Neural progenitor cell (in vitro differentiated cells): ENCODE results near the gene PNLIP. TPM values are rescaled to one million over a fixed set of nuclear protein-coding genes. Genes with fewer than 3 reads are reported as not detected.

ENCODE experiments used
- DNase-seq: peaks from one replicate; pipeline ENCODE4 v3.0.0-alpha.2; 2016; ENCODE audit warnings: low spot score
- H2AFZ ChIP-seq: fragments of 200-600 bp; sonication (generic); replicated peaks from 2 replicates; pipeline ENCODE4 v1.6.1; 2016; ENCODE audit warnings: antibody characterized with exemption
- H3F3A ChIP-seq: fragments of 200-600 bp; sonication (generic); 2 replicates; pipeline ENCODE4 v1.6.1; 2016; ENCODE audit warnings: antibody characterized with exemption, low read depth
- H3K27ac ChIP-seq: fragments of 200-600 bp; sonication (generic); 2 replicates; pipeline ENCODE4 v1.5.1; 2016; ENCODE audit warnings: mild to moderate bottlenecking
- H3K27me3 ChIP-seq: fragments of 200-600 bp; sonication (generic); 2 replicates; pipeline ENCODE4 v1.6.1; 2016; ENCODE audit warnings: mild to moderate bottlenecking, moderate library complexity
- H3K36me3 ChIP-seq: fragments of 200-600 bp; sonication (generic); 2 replicates; pipeline ENCODE4 v1.5.1; 2016
- H3K4me1 ChIP-seq: fragments of 200-600 bp; sonication (generic); 2 replicates; pipeline ENCODE4 v1.6.1; 2016; ENCODE audit warnings: mixed run types
- H3K4me2 ChIP-seq: fragments of 200-600 bp; sonication (generic); 2 replicates; pipeline ENCODE4 v1.6.1; 2016
- H3K4me3 ChIP-seq: fragments of 200-600 bp; sonication (generic); 2 replicates; pipeline ENCODE4 v1.5.1; 2016
- H3K79me2 ChIP-seq: fragments of 200-600 bp; sonication (generic); 2 replicates; pipeline ENCODE4 v1.6.1; 2016; ENCODE audit warnings: low read depth
- H3K9ac ChIP-seq: fragments of 200-600 bp; sonication (generic); 2 replicates; pipeline ENCODE4 v1.6.1; 2016
- H3K9me3 ChIP-seq: fragments of 200-600 bp; sonication (generic); 2 replicates; pipeline ENCODE4 v1.5.1; 2016; ENCODE audit warnings: low read depth
- H4K20me1 ChIP-seq: fragments of 200-600 bp; sonication (generic); 2 replicates; pipeline ENCODE4 v1.6.1; 2016; ENCODE audit warnings: low read depth
- H3K27ac Mint-ChIP-seq: 3 replicates; pipeline ENCODE4 v1.8.0; 2021; ENCODE audit warnings: mixed read lengths
- H3K27me3 Mint-ChIP-seq: 2 replicates; pipeline ENCODE4 v1.8.0; 2022; ENCODE audit warnings: low read depth, mild to moderate bottlenecking, inconsistent platforms, moderate library complexity, mixed read lengths; ENCODE audit not compliant: insufficient read depth
- H3K36me3 Mint-ChIP-seq: 3 replicates; pipeline ENCODE4 v1.8.0; 2021; ENCODE audit warnings: mixed read lengths
- H3K4me1 Mint-ChIP-seq: 3 replicates; pipeline ENCODE4 v1.8.0; 2021; ENCODE audit warnings: mixed read lengths
- H3K4me3 Mint-ChIP-seq: 3 replicates; pipeline ENCODE4 v1.8.0; 2021; ENCODE audit warnings: mild to moderate bottlenecking, moderate library complexity, mixed read lengths
- H3K9me3 Mint-ChIP-seq: 3 replicates; pipeline ENCODE4 v1.8.0; 2020; ENCODE audit warnings: mixed read lengths
- CTCF ChIP-seq: fragments of 200-600 bp; sonication (generic); IDR thresholded peaks from 2 replicates; pipeline ENCODE4 v1.5.1; 2017; ENCODE audit warnings: antibody characterized with exemption, mild to moderate bottlenecking
- EZH2 ChIP-seq: fragments of 200-600 bp; sonication (generic); IDR thresholded peaks from 2 replicates; pipeline ENCODE4 v1.6.1; 2017; ENCODE audit warnings: antibody characterized with exemption, mild to moderate bottlenecking, moderate library complexity
- EZH2phosphoT487 ChIP-seq: fragments of 200-600 bp; sonication (generic); IDR thresholded peaks from 2 replicates; pipeline ENCODE4 v1.6.1; 2017; ENCODE audit warnings: antibody characterized with exemption
- total RNA-seq: library from RNA; depleted of rRNA; stranded (reverse); fragments of >200 nt; gene quantifications from 2 replicates; pipeline ENCODE4 v1.2.3, GENCODE V29; 2015; ENCODE audit warnings: low replicate concordance

PNLIP gene
- total RNA-seq, 1 donor from 2014 or later: not detected

- H3K4me1 Mint-ChIP-seq: no peaks in the 10 kb centered on the region
- H3K27ac Mint-ChIP-seq: no peak overlapping the region
- no peaks in the 10 kb centered on the region for H3K27me3 ChIP-seq
- no peaks in the 10 kb centered on the region for H3K36me3 ChIP-seq
- no peaks in the 10 kb centered on the region for H3K79me2 ChIP-seq
- H3K36me3 Mint-ChIP-seq: no peaks in the 10 kb centered on the region
- H3K9ac ChIP-seq: no peak overlapping the region
- H4K20me1 ChIP-seq: no peaks in the 10 kb centered on the region
- no peaks in the 10 kb centered on the region for H3K4me1 ChIP-seq
- no peaks in the 10 kb centered on the region for H3K9me3 ChIP-seq
- no peak for DNase-seq
- H3K27ac ChIP-seq: no peak overlapping the region
- no peaks in the 10 kb centered on the region for H3K9me3 Mint-ChIP-seq
- no peak overlapping the region for H3K4me3 ChIP-seq
- TF ChIP-seq EZH2phosphoT487: no peak
- TF ChIP-seq CTCF: no peak
- TF ChIP-seq EZH2: no peak
- no peak overlapping the region for H3K4me2 ChIP-seq
- no peak overlapping the region for H2AFZ ChIP-seq
- peaks cover 2% of the 10 kb centered on the region for H3K27me3 Mint-ChIP-seq
- no peaks in the 10 kb centered on the region for H3F3A ChIP-seq
- no peak overlapping the region for H3K4me3 Mint-ChIP-seq
Measured at GRCh38 chr10:116587878-116588591, 42.3 kb downstream of the PNLIP start.

- H3K27me3 Mint-ChIP-seq: peaks cover 4% of the 10 kb centered on the region
- TF ChIP-seq EZH2: no peak
- TF ChIP-seq EZH2phosphoT487: no peak
- TF ChIP-seq CTCF: no peak
- Histone ChIP-seq H3K27me3 (no peaks in the 10 kb centered on the region), H3F3A (no peaks in the 10 kb centered on the region), H3K27ac (no peak overlapping the region), H2AFZ (no peak overlapping the region), H3K79me2 (no peaks in the 10 kb centered on the region), H4K20me1 (no peaks in the 10 kb centered on the region), H3K4me3 (no peak overlapping the region), H3K9ac (no peak overlapping the region), H3K4me1 (no peaks in the 10 kb centered on the region), H3K36me3 (no peaks in the 10 kb centered on the region), H3K4me2 (no peak overlapping the region), H3K9me3 (no peaks in the 10 kb centered on the region)
- no peak overlapping the region for H3K27ac Mint-ChIP-seq
- H3K4me3 Mint-ChIP-seq: no peak overlapping the region
- H3K4me1 Mint-ChIP-seq: no peaks in the 10 kb centered on the region
- no peaks in the 10 kb centered on the region for H3K36me3 Mint-ChIP-seq
- H3K9me3 Mint-ChIP-seq: no peaks in the 10 kb centered on the region
- no peak for DNase-seq
Measured at GRCh38 chr10:116588995-116589394, 43.3 kb downstream of the PNLIP start.

GRCh38 chr10:116589926-116590325 lies 44.2 kb downstream of the PNLIP start:
- no peak overlapping the region for H3K9ac ChIP-seq
- H3K27ac ChIP-seq: no peak overlapping the region
- Mint-ChIP-seq H3K36me3 (no peaks in the 10 kb centered on the region), H3K4me3 (no peak overlapping the region), H3K9me3 (no peaks in the 10 kb centered on the region), H3K27me3 (peaks cover 4% of the 10 kb centered on the region), H3K4me1 (no peaks in the 10 kb centered on the region), H3K27ac (no peak overlapping the region)
- no peak overlapping the region for H2AFZ ChIP-seq
- H3K79me2 ChIP-seq: no peaks in the 10 kb centered on the region
- no peaks in the 10 kb centered on the region for H3K27me3 ChIP-seq
- H3F3A ChIP-seq: no peaks in the 10 kb centered on the region
- no peaks in the 10 kb centered on the region for H3K4me1 ChIP-seq
- no peak for DNase-seq
- TF ChIP-seq CTCF: no peak
- no peak for TF ChIP-seq EZH2
- TF ChIP-seq EZH2phosphoT487: no peak
- H3K4me3 ChIP-seq: no peak overlapping the region
- H3K36me3 ChIP-seq: no peaks in the 10 kb centered on the region
- no peaks in the 10 kb centered on the region for H3K9me3 ChIP-seq
- no peaks in the 10 kb centered on the region for H4K20me1 ChIP-seq
- H3K4me2 ChIP-seq: no peak overlapping the region
